ENCODE measurements around the gene SETD1B. TPM values are rescaled to one million over a fixed set of nuclear protein-coding genes. Genes with fewer than 3 reads are reported as not detected.
A peak's percentile ranks its signal among the peaks of the same experiment; 100 is the strongest.

The SETD1B gene
- total and polyA plus RNA-seq, 2 experiments from 2014 or later: 2.5 to 3.8 TPM

- no peak overlapping the region for H2AFZ ChIP-seq
- TF ChIP-seq CTCF (IDR thresholded peaks at IDR 0.05; ENCODE audit: poor library complexity) (no peak), EZH2 (IDR thresholded peaks at IDR 0.05; ENCODE audit: borderline replicate concordance) (no peak), EZH2phosphoT487 (IDR thresholded peaks at IDR 0.05; ENCODE audit: low read depth, severe bottlenecking, unreplicated experiment) (no peak)
- peaks cover 6% of the 10 kb centered on the region for H3K4me1 ChIP-seq (ENCODE audit: insufficient read depth)
- no peak overlapping the region for H3K27ac ChIP-seq
- no peaks in the 10 kb centered on the region for H3K9me2 ChIP-seq (replicated peaks; ENCODE audit: insufficient read depth)
- H3K27me3 ChIP-seq: no peaks in the 10 kb centered on the region
- no peak overlapping the region for H3K4me2 ChIP-seq
- no peak for DNase-seq (ENCODE audit: low spot score)
- H3K36me3 ChIP-seq (replicated peaks; ENCODE audit: insufficient read depth, low read depth): no peaks in the 10 kb centered on the region
- H3K79me2 ChIP-seq: no peaks in the 10 kb centered on the region
- H3K4me3 ChIP-seq: no peak overlapping the region
- H4K20me1 ChIP-seq (ENCODE audit: insufficient read depth, poor library complexity, severe bottlenecking): no peaks in the 10 kb centered on the region
- 70% methylated on average over 13 of the region's 14 CpGs for WGBS (ENCODE audit: low lambda C conversion rate, missing lambda C conversion rate)
- H3K9me3 ChIP-seq (ENCODE audit: low read depth): no peaks in the 10 kb centered on the region
Observed at GRCh38 chr12:121774968-121775474, 28.8 kb upstream of the SETD1B start.

GRCh38 chr12:121775501-121775900 lies 28.3 kb upstream of the SETD1B start:
- H3K36me3 ChIP-seq (replicated peaks; ENCODE audit: insufficient read depth, low read depth): no peaks in the 10 kb centered on the region
- DNase-seq (ENCODE audit: low spot score): peak; percentile 16
- H3K4me3 ChIP-seq: no peak overlapping the region
- no peak overlapping the region for H3K27ac ChIP-seq
- H3K79me2 ChIP-seq: no peaks in the 10 kb centered on the region
- no peaks in the 10 kb centered on the region for H3K9me2 ChIP-seq (replicated peaks; ENCODE audit: insufficient read depth)
- H3K27me3 ChIP-seq: no peaks in the 10 kb centered on the region
- peaks cover 1% of the 10 kb centered on the region for H3K4me1 ChIP-seq (ENCODE audit: insufficient read depth)
- WGBS (ENCODE audit: low lambda C conversion rate, missing lambda C conversion rate): 88% methylated on average over 16 of the region's 16 CpGs
- H3K9me3 ChIP-seq (ENCODE audit: low read depth): no peaks in the 10 kb centered on the region
- TF ChIP-seq EZH2phosphoT487 (IDR thresholded peaks at IDR 0.05; ENCODE audit: low read depth, severe bottlenecking, unreplicated experiment) (no peak), CTCF (IDR thresholded peaks at IDR 0.05; ENCODE audit: poor library complexity) (no peak), EZH2 (IDR thresholded peaks at IDR 0.05; ENCODE audit: borderline replicate concordance) (no peak)
- H2AFZ ChIP-seq: no peak overlapping the region
- no peaks in the 10 kb centered on the region for H4K20me1 ChIP-seq (ENCODE audit: insufficient read depth, poor library complexity, severe bottlenecking)
- H3K4me2 ChIP-seq: no peak overlapping the region

- no peaks in the 10 kb centered on the region for H4K20me1 ChIP-seq (ENCODE audit: insufficient read depth, poor library complexity, severe bottlenecking)
- no peaks in the 10 kb centered on the region for H3K9me2 ChIP-seq (replicated peaks; ENCODE audit: insufficient read depth)
- no peaks in the 10 kb centered on the region for H3K79me2 ChIP-seq
- no peak for TF ChIP-seq EZH2phosphoT487 (IDR thresholded peaks at IDR 0.05; ENCODE audit: low read depth, severe bottlenecking, unreplicated experiment)
- TF ChIP-seq EZH2 (IDR thresholded peaks at IDR 0.05; ENCODE audit: borderline replicate concordance): no peak
- TF ChIP-seq CTCF (IDR thresholded peaks at IDR 0.05; ENCODE audit: poor library complexity): peak; percentile 81
- 49% methylated on average over 23 of the region's 24 CpGs for whole genome bisulfite sequencing (ENCODE audit: low lambda C conversion rate, missing lambda C conversion rate)
- no peak overlapping the region for H2AFZ ChIP-seq
- H3K9me3 ChIP-seq (ENCODE audit: low read depth): no peaks in the 10 kb centered on the region
- H3K4me2 ChIP-seq: no peak overlapping the region
- no peaks in the 10 kb centered on the region for H3K27me3 ChIP-seq
- no peak overlapping the region for H3K27ac ChIP-seq
- no peak overlapping the region for H3K4me3 ChIP-seq
- peaks cover 2% of the 10 kb centered on the region for H3K4me1 ChIP-seq (ENCODE audit: insufficient read depth)
- no peaks in the 10 kb centered on the region for H3K36me3 ChIP-seq (replicated peaks; ENCODE audit: insufficient read depth, low read depth)
- DNase-seq (ENCODE audit: low spot score): peak; percentile 87
Observed at GRCh38 chr12:121776190-121777098, 27.4 kb upstream of the SETD1B start.
